Measurements from ENCODE around the gene MAS1L. TPM values are rescaled to one million over a fixed set of nuclear protein-coding genes. Genes with fewer than 3 reads are reported as not detected.

The MAS1L gene
- total RNA-seq, 1 experiment from 2014 or later: not detected

DNA sequence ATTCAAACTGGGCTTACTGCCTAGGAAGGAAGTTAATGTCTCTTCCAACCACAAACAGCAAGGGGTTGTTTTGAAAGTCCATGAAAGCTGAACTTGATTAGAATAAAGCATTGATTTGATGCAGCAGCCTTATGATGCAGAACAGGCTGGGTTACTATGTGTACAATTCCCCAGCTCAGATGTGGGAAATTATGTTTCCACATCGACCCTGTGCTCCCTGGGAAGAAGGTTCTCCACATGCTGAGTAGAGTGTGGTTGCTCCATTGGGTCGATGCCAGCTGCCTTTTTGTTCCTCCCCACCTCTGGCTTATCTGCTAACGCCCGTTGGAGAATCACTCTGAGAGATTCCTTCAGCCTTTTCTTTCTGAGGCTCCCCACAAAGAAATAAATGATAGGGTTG, 1.2 kb downstream of the MAS1L start:
- TF ChIP-seq MAX (IDR thresholded peaks at IDR 0.05): no peak
- no peak for TF ChIP-seq EZH2phosphoT487 (IDR thresholded peaks at IDR 0.05; ENCODE audit: borderline replicate concordance)
- TF ChIP-seq SIN3A (IDR thresholded peaks at IDR 0.05; ENCODE audit: low read depth): no peak
- TF ChIP-seq YY1 (IDR thresholded peaks at IDR 0.05; ENCODE audit: extremely low read depth, insufficient replicate concordance, low read depth, low read length): no peak
- TF ChIP-seq JUND (IDR thresholded peaks at IDR 0.05): no peak
- no peak for TF ChIP-seq RAD21 (IDR thresholded peaks at IDR 0.05; ENCODE audit: low read depth)
- TF ChIP-seq ZNF274 (IDR thresholded peaks at IDR 0.05; ENCODE audit: low read depth, low read length): no peak
- no peak for TF ChIP-seq CEBPB (IDR thresholded peaks at IDR 0.05; ENCODE audit: low read depth)
- TF ChIP-seq, protein P1, sequence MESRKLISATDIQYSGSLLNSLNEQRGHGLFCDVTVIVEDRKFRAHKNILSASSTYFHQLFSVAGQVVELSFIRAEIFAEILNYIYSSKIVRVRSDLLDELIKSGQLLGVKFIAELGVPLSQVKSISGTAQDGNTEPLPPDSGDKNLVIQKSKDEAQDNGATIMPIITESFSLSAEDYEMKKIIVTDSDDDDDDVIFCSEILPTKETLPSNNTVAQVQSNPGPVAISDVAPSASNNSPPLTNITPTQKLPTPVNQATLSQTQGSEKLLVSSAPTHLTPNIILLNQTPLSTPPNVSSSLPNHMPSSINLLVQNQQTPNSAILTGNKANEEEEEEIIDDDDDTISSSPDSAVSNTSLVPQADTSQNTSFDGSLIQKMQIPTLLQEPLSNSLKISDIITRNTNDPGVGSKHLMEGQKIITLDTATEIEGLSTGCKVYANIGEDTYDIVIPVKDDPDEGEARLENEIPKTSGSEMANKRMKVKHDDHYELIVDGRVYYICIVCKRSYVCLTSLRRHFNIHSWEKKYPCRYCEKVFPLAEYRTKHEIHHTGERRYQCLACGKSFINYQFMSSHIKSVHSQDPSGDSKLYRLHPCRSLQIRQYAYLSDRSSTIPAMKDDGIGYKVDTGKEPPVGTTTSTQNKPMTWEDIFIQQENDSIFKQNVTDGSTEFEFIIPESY (IDR thresholded peaks at IDR 0.05; ENCODE audit: extremely low read depth, insufficient replicate concordance, low read length): no peak
- no peak for TF ChIP-seq POLR2A (IDR thresholded peaks at IDR 0.05; ENCODE audit: borderline replicate concordance, extremely low read depth, insufficient read depth, insufficient read length)
- no peak for TF ChIP-seq REST (IDR thresholded peaks at IDR 0.05; ENCODE audit: low read depth)
- no peak for TF ChIP-seq POLR2AphosphoS5 (IDR thresholded peaks at IDR 0.05; ENCODE audit: low read depth, low read length)
- TF ChIP-seq FOSL1 (IDR thresholded peaks at IDR 0.05; ENCODE audit: low read depth): no peak
- TF ChIP-seq ELF1 (IDR thresholded peaks at IDR 0.05; ENCODE audit: borderline replicate concordance, low read depth): no peak
- no peak for TF ChIP-seq EGR1 (IDR thresholded peaks at IDR 0.05; ENCODE audit: low read depth)
- no peak for TF ChIP-seq ZFX (IDR thresholded peaks at IDR 0.05)
- TF ChIP-seq, protein P2, sequence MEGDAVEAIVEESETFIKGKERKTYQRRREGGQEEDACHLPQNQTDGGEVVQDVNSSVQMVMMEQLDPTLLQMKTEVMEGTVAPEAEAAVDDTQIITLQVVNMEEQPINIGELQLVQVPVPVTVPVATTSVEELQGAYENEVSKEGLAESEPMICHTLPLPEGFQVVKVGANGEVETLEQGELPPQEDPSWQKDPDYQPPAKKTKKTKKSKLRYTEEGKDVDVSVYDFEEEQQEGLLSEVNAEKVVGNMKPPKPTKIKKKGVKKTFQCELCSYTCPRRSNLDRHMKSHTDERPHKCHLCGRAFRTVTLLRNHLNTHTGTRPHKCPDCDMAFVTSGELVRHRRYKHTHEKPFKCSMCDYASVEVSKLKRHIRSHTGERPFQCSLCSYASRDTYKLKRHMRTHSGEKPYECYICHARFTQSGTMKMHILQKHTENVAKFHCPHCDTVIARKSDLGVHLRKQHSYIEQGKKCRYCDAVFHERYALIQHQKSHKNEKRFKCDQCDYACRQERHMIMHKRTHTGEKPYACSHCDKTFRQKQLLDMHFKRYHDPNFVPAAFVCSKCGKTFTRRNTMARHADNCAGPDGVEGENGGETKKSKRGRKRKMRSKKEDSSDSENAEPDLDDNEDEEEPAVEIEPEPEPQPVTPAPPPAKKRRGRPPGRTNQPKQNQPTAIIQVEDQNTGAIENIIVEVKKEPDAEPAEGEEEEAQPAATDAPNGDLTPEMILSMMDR (IDR thresholded peaks at IDR 0.05 in 2 of 3, conservative IDR thresholded peaks at IDR 0.05 in 1 of 3; ENCODE audit: borderline replicate concordance in 1 of 3, insufficient read depth in 1 of 3, low read depth in 2 of 3, low read length in 2 of 3): no peak
- no peak for TF ChIP-seq TCF7L2 (IDR thresholded peaks at IDR 0.05; ENCODE audit: borderline replicate concordance, extremely low read depth, insufficient read depth, insufficient read length)
- Histone ChIP-seq H3K27ac (ENCODE audit: low read depth, low read length) (no peak overlapping the region), H3K9me3 (ENCODE audit: control insufficient read depth in 1 of 2, insufficient read depth in 1 of 2, low read depth in 1 of 2, low read length in 2 of 2) (no peaks in the 10 kb centered on the region), H3K27me3 (ENCODE audit: insufficient read depth, low read length) (no peaks in the 10 kb centered on the region), H3K79me2 (ENCODE audit: insufficient read depth, low read length) (no peaks in the 10 kb centered on the region), H3K9ac (ENCODE audit: low read length) (no peak overlapping the region), H3K4me2 (ENCODE audit: low read length) (no peak overlapping the region), H3K9me2 (ENCODE audit: insufficient read depth) (no peaks in the 10 kb centered on the region), H3K36me3 (ENCODE audit: control insufficient read depth in 1 of 2, insufficient read depth in 2 of 2, low read length in 2 of 2) (no peaks in the 10 kb centered on the region), H4K20me1 (ENCODE audit: insufficient read depth) (no peaks in the 10 kb centered on the region), H3K4me3 (replicated peaks in 1 of 2; ENCODE audit: low read depth in 1 of 2, low read length in 2 of 2) (no peak overlapping the region), H2AFZ (ENCODE audit: low read depth, low read length, poor library complexity, severe bottlenecking) (no peak overlapping the region), H3K4me1 (ENCODE audit: control insufficient read depth in 1 of 2, insufficient read depth in 2 of 2, low read length in 2 of 2) (no peaks in the 10 kb centered on the region)
- ATAC-seq (no peak), DNase-seq (ENCODE audit: low read depth, low spot score) (no peak)
- BruUV-seq (replicated peaks): no TSS peak
- RAD21 ChIA-PET (ENCODE audit: low non-redundant PET in 1 of 2, low total read pairs in 2 of 2, uncharacterized antibody in 2 of 2, unreplicated experiment in 2 of 2): no interaction called here
- POLR2A ChIA-PET: no interaction called here
- CTCF ChIA-PET: no interaction called here
- intact Hi-C loops (cut with micrococcal nuclease): no loop called here

Data from HCT116 (cell line).